ENCODE data around the gene LYSMD4.
"Not testable (repeated sequence)": the region's sequence is repeated elsewhere in the genome, so short reads cannot be mapped to it uniquely, and the experiment has no call there.

The LYSMD4 gene

GRCh38 chr15:99738021-99738847 lies 5.0 kb upstream of the LYSMD4 start:
- H3K4me3 ChIP-seq (ENCODE audit: low read depth, low read length), result no peak overlapping the region
- TF ChIP-seq, protein P1, sequence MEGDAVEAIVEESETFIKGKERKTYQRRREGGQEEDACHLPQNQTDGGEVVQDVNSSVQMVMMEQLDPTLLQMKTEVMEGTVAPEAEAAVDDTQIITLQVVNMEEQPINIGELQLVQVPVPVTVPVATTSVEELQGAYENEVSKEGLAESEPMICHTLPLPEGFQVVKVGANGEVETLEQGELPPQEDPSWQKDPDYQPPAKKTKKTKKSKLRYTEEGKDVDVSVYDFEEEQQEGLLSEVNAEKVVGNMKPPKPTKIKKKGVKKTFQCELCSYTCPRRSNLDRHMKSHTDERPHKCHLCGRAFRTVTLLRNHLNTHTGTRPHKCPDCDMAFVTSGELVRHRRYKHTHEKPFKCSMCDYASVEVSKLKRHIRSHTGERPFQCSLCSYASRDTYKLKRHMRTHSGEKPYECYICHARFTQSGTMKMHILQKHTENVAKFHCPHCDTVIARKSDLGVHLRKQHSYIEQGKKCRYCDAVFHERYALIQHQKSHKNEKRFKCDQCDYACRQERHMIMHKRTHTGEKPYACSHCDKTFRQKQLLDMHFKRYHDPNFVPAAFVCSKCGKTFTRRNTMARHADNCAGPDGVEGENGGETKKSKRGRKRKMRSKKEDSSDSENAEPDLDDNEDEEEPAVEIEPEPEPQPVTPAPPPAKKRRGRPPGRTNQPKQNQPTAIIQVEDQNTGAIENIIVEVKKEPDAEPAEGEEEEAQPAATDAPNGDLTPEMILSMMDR (conservative IDR thresholded peaks at IDR 0.05; ENCODE audit: low read depth, low read length), result no peak
- DNase-seq (ENCODE audit: low read depth), result no peak

- H3K4me3 ChIP-seq (ENCODE audit: low read depth, low read length), result no peak overlapping the region
- TF ChIP-seq, protein P1 (conservative IDR thresholded peaks at IDR 0.05; ENCODE audit: low read depth, low read length), result no peak
- DNase-seq (ENCODE audit: low read depth), result no peak
These were observed 3.5 kb upstream of the LYSMD4 start for GRCh38 chr15:99736702-99737101.

- H3K4me3 ChIP-seq (ENCODE audit: low read depth, low read length), result no peak overlapping the region
- TF ChIP-seq, protein P1 (conservative IDR thresholded peaks at IDR 0.05; ENCODE audit: low read depth, low read length), result no peak
- no peak for DNase-seq (ENCODE audit: low read depth)
These were observed 2.6 kb upstream of the LYSMD4 start for GRCh38 chr15:99735868-99736267.

DNA sequence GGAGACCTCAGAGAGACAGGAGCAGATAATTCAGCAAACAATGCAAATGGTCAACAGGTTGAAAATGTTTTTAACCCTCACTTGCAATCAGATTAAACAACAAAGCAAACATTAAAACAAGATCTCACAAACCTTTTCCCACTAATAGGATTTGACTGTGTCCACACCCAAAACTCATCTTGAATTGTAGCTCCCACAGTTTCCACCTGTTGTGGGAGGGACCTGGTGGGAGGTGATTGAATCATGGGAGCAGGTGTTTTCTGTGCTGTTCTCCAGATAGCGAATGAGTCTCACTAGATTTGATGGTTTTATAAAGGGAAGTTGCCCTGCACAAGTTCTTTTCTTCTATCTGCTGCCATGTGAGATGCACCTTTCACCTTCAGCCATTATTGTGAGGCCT lies 1.3 kb upstream of the LYSMD4 start:
- DNase-seq (ENCODE audit: low read depth), result no peak
- H3K4me3 ChIP-seq (ENCODE audit: low read depth, low read length), result no peak overlapping the region
- TF ChIP-seq, protein P1 (conservative IDR thresholded peaks at IDR 0.05; ENCODE audit: low read depth, low read length), result no peak

- not testable (repeated sequence) for H3K4me3 ChIP-seq (ENCODE audit: low read depth, low read length); DNase-seq (ENCODE audit: low read depth)
These were observed 729 bp upstream of the LYSMD4 start for GRCh38 chr15:99734040-99734291.

GRCh38 chr15:99732751-99733267 lies 428 bp downstream of the LYSMD4 start:
- TF ChIP-seq, protein P1 (conservative IDR thresholded peaks at IDR 0.05; ENCODE audit: low read depth, low read length), result no peak
- peak overlapping the region; percentile 76 for H3K4me3 ChIP-seq (ENCODE audit: low read depth, low read length)
- DNase-seq (ENCODE audit: low read depth), result no peak

GRCh38 chr15:99732124-99732750 lies 1.0 kb downstream of the LYSMD4 start:
- peak overlapping the region; percentile 76 for H3K4me3 ChIP-seq (ENCODE audit: low read depth, low read length)
- peak; percentile 64 for DNase-seq (ENCODE audit: low read depth)
- TF ChIP-seq, protein P1 (conservative IDR thresholded peaks at IDR 0.05; ENCODE audit: low read depth, low read length), result no peak
